Measurements from ENCODE around the gene POLA1.

DNA sequence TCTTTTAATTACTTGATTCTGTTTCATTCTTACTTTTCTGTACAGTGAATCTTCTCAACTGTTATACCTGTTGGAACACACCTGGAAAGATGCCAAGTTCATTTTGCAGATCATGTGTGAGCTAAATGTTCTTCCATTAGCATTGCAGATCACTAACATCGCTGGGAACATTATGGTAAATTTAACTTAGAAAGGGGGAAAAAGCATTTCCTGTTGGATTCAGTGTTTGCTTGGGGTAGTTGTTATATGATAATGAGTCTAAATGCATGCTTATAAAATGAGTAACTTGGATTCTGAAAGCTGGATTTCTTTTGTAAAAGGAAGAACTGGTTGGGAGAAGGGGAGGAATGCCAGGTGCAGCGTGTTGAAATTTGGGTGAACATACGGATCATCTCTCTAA, 47.6 kb downstream of the POLA1 start:
- no peak for TF ChIP-seq PRDM1 (tag by site-specific recombination; IDR thresholded peaks at IDR 0.05)
- TF ChIP-seq SETDB1 (IDR thresholded peaks at IDR 0.05; ENCODE audit: insufficient read length, low read length), result no peak
- no peak for TF ChIP-seq ZNF544 (tag by site-specific recombination; IDR thresholded peaks at IDR 0.05)
- no peak for TF ChIP-seq ZNF10 (tag by site-specific recombination; IDR thresholded peaks at IDR 0.05)
- no peak for TF ChIP-seq ZBTB8A (tag by site-specific recombination; IDR thresholded peaks at IDR 0.05)
- no peak for TF ChIP-seq SCRT2 (tag by site-specific recombination; IDR thresholded peaks at IDR 0.05)
- TF ChIP-seq, protein P1, sequence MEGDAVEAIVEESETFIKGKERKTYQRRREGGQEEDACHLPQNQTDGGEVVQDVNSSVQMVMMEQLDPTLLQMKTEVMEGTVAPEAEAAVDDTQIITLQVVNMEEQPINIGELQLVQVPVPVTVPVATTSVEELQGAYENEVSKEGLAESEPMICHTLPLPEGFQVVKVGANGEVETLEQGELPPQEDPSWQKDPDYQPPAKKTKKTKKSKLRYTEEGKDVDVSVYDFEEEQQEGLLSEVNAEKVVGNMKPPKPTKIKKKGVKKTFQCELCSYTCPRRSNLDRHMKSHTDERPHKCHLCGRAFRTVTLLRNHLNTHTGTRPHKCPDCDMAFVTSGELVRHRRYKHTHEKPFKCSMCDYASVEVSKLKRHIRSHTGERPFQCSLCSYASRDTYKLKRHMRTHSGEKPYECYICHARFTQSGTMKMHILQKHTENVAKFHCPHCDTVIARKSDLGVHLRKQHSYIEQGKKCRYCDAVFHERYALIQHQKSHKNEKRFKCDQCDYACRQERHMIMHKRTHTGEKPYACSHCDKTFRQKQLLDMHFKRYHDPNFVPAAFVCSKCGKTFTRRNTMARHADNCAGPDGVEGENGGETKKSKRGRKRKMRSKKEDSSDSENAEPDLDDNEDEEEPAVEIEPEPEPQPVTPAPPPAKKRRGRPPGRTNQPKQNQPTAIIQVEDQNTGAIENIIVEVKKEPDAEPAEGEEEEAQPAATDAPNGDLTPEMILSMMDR (tag by site-specific recombination; IDR thresholded peaks at IDR 0.05), result no peak
- no peak for TF ChIP-seq ZNF37A (tag by site-specific recombination; IDR thresholded peaks at IDR 0.05)
- TF ChIP-seq, protein P2, sequence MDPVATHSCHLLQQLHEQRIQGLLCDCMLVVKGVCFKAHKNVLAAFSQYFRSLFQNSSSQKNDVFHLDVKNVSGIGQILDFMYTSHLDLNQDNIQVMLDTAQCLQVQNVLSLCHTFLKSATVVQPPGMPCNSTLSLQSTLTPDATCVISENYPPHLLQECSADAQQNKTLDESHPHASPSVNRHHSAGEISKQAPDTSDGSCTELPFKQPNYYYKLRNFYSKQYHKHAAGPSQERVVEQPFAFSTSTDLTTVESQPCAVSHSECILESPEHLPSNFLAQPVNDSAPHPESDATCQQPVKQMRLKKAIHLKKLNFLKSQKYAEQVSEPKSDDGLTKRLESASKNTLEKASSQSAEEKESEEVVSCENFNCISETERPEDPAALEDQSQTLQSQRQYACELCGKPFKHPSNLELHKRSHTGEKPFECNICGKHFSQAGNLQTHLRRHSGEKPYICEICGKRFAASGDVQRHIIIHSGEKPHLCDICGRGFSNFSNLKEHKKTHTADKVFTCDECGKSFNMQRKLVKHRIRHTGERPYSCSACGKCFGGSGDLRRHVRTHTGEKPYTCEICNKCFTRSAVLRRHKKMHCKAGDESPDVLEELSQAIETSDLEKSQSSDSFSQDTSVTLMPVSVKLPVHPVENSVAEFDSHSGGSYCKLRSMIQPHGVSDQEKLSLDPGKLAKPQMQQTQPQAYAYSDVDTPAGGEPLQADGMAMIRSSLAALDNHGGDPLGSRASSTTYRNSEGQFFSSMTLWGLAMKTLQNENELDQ (tag by site-specific recombination; IDR thresholded peaks at IDR 0.05; ENCODE audit: low read depth), result no peak
- TF ChIP-seq TCF7L2 (IDR thresholded peaks at IDR 0.05; ENCODE audit: borderline replicate concordance, low read depth, low read length), result no peak
- TF ChIP-seq ZNF132 (tag by site-specific recombination; IDR thresholded peaks at IDR 0.05; ENCODE audit: borderline replicate concordance), result no peak
